C4-2B (cell line): ENCODE results near the gene CD226.

Experiments used
- ZFX ChIP-seq: fragments of 450-650 bp; IDR thresholded peaks from 2 replicates; pipeline ENCODE4 v1.6.1; 2017
- TF ChIP-seq, protein P1 (sequence below): fragments of 450-650 bp; conservative IDR thresholded peaks from 2 replicates; pipeline ENCODE4 v1.5.1; 2017; ENCODE audit warnings: mild to moderate bottlenecking

DNA sequence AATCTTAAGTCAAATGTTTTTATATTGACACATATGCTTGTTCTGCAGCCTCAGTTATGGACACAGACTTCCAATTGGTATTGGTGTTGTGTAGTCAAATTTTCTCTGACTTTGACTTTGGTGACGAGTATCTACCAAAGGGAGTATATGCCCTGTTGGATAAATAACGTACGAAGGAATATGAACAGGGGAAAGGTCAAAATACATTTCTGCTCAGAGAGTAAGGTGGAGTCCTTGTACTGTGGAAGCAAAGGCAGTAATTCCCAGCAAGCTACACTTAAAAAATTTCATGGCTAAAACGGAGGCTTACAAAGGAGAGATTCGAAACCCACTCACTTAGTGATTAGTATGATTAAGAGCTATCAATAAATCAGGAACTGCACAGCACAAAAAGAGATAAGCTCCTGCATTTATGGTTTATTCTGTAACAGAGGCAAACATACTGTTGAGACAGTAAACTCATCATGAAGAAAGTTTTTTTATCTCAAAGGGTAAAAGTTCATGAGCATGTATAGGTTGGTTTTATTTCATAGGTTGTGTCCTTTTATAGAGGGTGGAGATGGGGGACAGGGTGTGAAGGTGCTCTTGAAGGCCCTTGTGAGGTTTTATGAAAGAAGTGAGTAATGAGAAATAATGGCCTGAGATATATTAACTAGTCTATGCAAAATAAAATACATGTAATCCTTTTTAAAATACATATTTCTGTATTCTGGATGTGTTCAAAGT is 142.7 kb downstream of the CD226 start:
- TF ChIP-seq, protein P1, sequence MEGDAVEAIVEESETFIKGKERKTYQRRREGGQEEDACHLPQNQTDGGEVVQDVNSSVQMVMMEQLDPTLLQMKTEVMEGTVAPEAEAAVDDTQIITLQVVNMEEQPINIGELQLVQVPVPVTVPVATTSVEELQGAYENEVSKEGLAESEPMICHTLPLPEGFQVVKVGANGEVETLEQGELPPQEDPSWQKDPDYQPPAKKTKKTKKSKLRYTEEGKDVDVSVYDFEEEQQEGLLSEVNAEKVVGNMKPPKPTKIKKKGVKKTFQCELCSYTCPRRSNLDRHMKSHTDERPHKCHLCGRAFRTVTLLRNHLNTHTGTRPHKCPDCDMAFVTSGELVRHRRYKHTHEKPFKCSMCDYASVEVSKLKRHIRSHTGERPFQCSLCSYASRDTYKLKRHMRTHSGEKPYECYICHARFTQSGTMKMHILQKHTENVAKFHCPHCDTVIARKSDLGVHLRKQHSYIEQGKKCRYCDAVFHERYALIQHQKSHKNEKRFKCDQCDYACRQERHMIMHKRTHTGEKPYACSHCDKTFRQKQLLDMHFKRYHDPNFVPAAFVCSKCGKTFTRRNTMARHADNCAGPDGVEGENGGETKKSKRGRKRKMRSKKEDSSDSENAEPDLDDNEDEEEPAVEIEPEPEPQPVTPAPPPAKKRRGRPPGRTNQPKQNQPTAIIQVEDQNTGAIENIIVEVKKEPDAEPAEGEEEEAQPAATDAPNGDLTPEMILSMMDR, result no peak
- no peak for TF ChIP-seq ZFX
